Neural progenitor cell (in vitro differentiated cells): ENCODE measurements around the gene ZBTB5.

Experiments used
- EZH2 ChIP-seq: fragments of 200-600 bp; sonication (generic); IDR thresholded peaks from 2 replicates; pipeline ENCODE4 v1.6.1; 2017; ENCODE audit warnings: antibody characterized with exemption, mild to moderate bottlenecking, moderate library complexity
- EZH2phosphoT487 ChIP-seq: fragments of 200-600 bp; sonication (generic); IDR thresholded peaks from 2 replicates; pipeline ENCODE4 v1.6.1; 2017; ENCODE audit warnings: antibody characterized with exemption
- TF ChIP-seq, protein P1 (sequence below): fragments of 200-600 bp; sonication (generic); IDR thresholded peaks from 2 replicates; pipeline ENCODE4 v1.5.1; 2017; ENCODE audit warnings: antibody characterized with exemption, mild to moderate bottlenecking

- TF ChIP-seq, protein P1, sequence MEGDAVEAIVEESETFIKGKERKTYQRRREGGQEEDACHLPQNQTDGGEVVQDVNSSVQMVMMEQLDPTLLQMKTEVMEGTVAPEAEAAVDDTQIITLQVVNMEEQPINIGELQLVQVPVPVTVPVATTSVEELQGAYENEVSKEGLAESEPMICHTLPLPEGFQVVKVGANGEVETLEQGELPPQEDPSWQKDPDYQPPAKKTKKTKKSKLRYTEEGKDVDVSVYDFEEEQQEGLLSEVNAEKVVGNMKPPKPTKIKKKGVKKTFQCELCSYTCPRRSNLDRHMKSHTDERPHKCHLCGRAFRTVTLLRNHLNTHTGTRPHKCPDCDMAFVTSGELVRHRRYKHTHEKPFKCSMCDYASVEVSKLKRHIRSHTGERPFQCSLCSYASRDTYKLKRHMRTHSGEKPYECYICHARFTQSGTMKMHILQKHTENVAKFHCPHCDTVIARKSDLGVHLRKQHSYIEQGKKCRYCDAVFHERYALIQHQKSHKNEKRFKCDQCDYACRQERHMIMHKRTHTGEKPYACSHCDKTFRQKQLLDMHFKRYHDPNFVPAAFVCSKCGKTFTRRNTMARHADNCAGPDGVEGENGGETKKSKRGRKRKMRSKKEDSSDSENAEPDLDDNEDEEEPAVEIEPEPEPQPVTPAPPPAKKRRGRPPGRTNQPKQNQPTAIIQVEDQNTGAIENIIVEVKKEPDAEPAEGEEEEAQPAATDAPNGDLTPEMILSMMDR: no peak
- no peak for TF ChIP-seq EZH2phosphoT487
- TF ChIP-seq EZH2: no peak
These were observed 70.0 kb downstream of the ZBTB5 start for GRCh38 chr9:37395229-37395628.
